Measurements from ENCODE around the gene GASK1A. TPM values are rescaled to one million over a fixed set of nuclear protein-coding genes. Genes with fewer than 3 reads are reported as not detected.

The GASK1A gene
- total RNA-seq, 1 experiment from 2014 or later: 5.4 TPM

DNA sequence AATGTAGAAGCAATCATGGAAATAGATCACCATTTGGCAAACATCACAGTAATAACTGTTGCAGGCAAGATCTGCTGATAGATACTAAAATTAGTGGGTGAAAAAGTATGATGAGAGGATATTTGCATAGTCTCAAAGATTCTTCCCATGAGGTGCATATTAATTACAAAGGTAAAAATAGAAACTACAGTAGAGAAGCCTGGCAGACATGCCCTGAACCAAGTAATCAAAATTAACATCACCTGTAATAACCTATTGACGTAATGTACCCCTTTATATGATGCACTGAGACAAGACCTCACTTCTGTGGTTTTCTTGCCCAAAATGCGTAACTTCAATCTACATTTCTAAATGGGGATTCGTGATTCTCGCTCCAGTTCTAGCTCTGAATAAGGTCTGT lies 112.4 kb downstream of the GASK1A start:
- Histone ChIP-seq H3K18ac (ENCODE audit: insufficient read length, low read depth, low read length) (no peak overlapping the region), H3K27me3 (ENCODE audit: insufficient read depth, low read length) (no peaks in the 10 kb centered on the region), H2BK20ac (ENCODE audit: low read depth, low read length, poor library complexity, severe bottlenecking) (no peak overlapping the region), H3K4me2 (ENCODE audit: insufficient read depth, insufficient read length, low read length) (no peak overlapping the region), H3K23me2 (ENCODE audit: insufficient read length, low read depth, low read length, poor library complexity, severe bottlenecking) (no peaks in the 10 kb centered on the region), H3K27ac (ENCODE audit: insufficient read length, low read depth, low read length) (no peak overlapping the region), H4K91ac (ENCODE audit: insufficient read length, low read depth, low read length) (no peak overlapping the region), H2BK5ac (ENCODE audit: insufficient read length, low read length) (no peak overlapping the region), H2BK15ac (ENCODE audit: low read depth, low read length) (no peak overlapping the region), H3K4me1 (ENCODE audit: insufficient read depth, low read length) (no peaks in the 10 kb centered on the region), H4K20me1 (ENCODE audit: control insufficient read depth, insufficient read depth, insufficient read length) (no peaks in the 10 kb centered on the region), H3K14ac (ENCODE audit: insufficient read depth, low read length) (no peak overlapping the region), H3K79me1 (ENCODE audit: insufficient read depth, low read depth, low read length, poor library complexity, severe bottlenecking) (no peaks in the 10 kb centered on the region), H3K79me2 (ENCODE audit: insufficient read depth, low read length) (no peaks in the 10 kb centered on the region), H3K23ac (ENCODE audit: insufficient read length, low read depth, low read length) (no peak overlapping the region), H3K9me3 (ENCODE audit: control insufficient read depth, low read depth, low read length) (no peaks in the 10 kb centered on the region), H3K56ac (ENCODE audit: insufficient read length, low read depth, low read length) (no peak overlapping the region), H3K4ac (ENCODE audit: low read depth, low read length) (no peak overlapping the region), H2BK120ac (ENCODE audit: low read depth, low read length, poor library complexity, severe bottlenecking) (no peak overlapping the region), H2AFZ (ENCODE audit: low read length) (no peak overlapping the region), H3T11ph (ENCODE audit: low read length) (no peak overlapping the region), H3K9ac (ENCODE audit: extremely low read depth, insufficient read length, low read length) (no peak overlapping the region), H4K8ac (replicated peaks; ENCODE audit: insufficient read length, low read depth, low read length) (no peak overlapping the region), H2AK5ac (ENCODE audit: insufficient read length, low read length) (no peak overlapping the region), H4K5ac (ENCODE audit: insufficient read length, low read depth, low read length) (no peak overlapping the region), H2BK12ac (ENCODE audit: insufficient read length, low read depth, low read length) (no peak overlapping the region)
- Mint-ChIP-seq H3K27me3 (ENCODE audit: low read depth) (no peaks in the 10 kb centered on the region), H3K9me3 (no peaks in the 10 kb centered on the region), H3K4me3 (no peak overlapping the region), H3K36me3 (ENCODE audit: insufficient read depth in 1 of 3, low read depth in 3 of 3) (no peaks in the 10 kb centered on the region; a peak in 1 of 7 replicates), H3K4me1 (peaks cover 13 to 15% of the 10 kb centered on the region in 2 experiments; a peak in 3 of 4 replicates), H3K27ac (no peak overlapping the region)
- no peak for DNase-seq
- WGBS (ENCODE audit: extremely low coverage, insufficient read length, low lambda C conversion rate): no CpG with 5 or more reads among the region's 4 CpGs
- TF ChIP-seq, protein P1, sequence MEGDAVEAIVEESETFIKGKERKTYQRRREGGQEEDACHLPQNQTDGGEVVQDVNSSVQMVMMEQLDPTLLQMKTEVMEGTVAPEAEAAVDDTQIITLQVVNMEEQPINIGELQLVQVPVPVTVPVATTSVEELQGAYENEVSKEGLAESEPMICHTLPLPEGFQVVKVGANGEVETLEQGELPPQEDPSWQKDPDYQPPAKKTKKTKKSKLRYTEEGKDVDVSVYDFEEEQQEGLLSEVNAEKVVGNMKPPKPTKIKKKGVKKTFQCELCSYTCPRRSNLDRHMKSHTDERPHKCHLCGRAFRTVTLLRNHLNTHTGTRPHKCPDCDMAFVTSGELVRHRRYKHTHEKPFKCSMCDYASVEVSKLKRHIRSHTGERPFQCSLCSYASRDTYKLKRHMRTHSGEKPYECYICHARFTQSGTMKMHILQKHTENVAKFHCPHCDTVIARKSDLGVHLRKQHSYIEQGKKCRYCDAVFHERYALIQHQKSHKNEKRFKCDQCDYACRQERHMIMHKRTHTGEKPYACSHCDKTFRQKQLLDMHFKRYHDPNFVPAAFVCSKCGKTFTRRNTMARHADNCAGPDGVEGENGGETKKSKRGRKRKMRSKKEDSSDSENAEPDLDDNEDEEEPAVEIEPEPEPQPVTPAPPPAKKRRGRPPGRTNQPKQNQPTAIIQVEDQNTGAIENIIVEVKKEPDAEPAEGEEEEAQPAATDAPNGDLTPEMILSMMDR (conservative IDR thresholded peaks at IDR 0.05): no peak

Measured in H9 (cell line).